Cardiac fibroblast (primary cell): Measurements from ENCODE around the gene RBMS3.
A peak's percentile ranks its signal among the peaks of the same experiment; 100 is the strongest.

Experiments used
- DNase-seq, 2 donors: peaks; one replicate each; pipeline versions ENCODE4 v3.0.0 to v3.0.0-alpha.2; 2010; ENCODE audit warnings: low read depth in 2 of 2
- H3K4me3 ChIP-seq, 2 donors: replicated peaks in 1 of 2; 1 replicate in 1 of 2; 2 replicates in 1 of 2; pipeline ENCODE4 v1.5.1; 2011; ENCODE audit warnings: low read depth in 2 of 2, low read length in 2 of 2, mild to moderate bottlenecking in 2 of 2, moderate library complexity in 1 of 2
- TF ChIP-seq, protein P1 (sequence below): IDR thresholded peaks from one replicate; pipeline ENCODE4 v1.5.1; 2011; ENCODE audit warnings: low read depth, mild to moderate bottlenecking, low read length, inconsistent platforms

The RBMS3 gene

DNA sequence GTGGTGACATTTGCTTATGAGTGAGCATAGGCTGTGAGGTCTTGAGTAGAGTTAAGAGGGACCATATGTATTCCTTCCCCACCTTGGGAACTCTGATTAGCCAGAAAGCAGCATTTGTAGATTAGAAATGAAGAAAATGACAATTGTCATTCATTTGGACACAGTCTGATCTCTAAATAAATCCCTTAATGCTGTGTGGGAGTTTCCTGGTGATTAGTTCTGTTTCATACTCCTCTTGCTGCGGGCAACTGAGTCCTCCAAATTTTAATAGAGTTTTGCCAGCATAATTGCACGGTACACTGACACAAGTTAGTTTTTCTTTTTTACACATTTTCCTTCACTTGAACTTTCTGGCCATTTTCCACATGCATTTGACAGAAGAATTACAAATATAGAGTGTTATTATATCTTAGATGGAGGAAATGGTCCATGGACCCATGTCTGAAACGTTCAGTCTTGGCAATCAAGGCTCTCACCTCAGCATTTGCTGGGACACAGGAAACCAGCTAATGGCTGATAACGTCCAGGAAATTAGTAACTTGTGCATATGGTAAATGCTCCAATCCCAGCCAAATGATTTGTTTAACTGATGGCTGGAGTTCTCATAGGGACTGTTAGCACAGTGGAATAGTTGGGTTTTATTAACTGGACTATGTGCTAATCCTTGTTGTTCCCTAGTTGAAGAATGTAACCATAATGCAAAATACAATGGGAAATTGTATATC, 321.2 kb downstream of the RBMS3 start:
- peak; percentile 14 to 78 for DNase-seq
- TF ChIP-seq, protein P1, sequence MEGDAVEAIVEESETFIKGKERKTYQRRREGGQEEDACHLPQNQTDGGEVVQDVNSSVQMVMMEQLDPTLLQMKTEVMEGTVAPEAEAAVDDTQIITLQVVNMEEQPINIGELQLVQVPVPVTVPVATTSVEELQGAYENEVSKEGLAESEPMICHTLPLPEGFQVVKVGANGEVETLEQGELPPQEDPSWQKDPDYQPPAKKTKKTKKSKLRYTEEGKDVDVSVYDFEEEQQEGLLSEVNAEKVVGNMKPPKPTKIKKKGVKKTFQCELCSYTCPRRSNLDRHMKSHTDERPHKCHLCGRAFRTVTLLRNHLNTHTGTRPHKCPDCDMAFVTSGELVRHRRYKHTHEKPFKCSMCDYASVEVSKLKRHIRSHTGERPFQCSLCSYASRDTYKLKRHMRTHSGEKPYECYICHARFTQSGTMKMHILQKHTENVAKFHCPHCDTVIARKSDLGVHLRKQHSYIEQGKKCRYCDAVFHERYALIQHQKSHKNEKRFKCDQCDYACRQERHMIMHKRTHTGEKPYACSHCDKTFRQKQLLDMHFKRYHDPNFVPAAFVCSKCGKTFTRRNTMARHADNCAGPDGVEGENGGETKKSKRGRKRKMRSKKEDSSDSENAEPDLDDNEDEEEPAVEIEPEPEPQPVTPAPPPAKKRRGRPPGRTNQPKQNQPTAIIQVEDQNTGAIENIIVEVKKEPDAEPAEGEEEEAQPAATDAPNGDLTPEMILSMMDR = no peak
- H3K4me3 ChIP-seq = no peak overlapping the region

DNA sequence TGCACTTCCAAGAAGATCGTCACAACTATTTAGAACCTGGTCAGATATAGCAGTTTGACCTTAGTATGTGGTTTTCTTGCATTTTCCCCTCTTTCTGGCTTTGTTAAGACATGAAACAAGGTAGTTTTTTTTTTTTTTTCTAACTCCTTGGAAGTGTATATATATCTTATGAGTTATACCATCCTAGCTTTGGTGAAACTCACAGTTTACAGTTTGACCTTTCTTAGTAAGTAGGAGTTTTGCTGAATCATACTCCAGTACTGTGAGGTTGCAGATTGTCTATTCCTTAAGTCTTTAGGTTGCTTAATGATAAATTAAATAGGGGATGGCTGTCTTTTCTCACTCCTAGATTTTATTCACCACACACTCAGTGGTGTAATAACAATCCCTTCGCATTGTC, 325.0 kb downstream of the RBMS3 start:
- DNase-seq = peak; percentile 75 to 79
- TF ChIP-seq, protein P1 = no peak
- no peak overlapping the region for H3K4me3 ChIP-seq

DNA sequence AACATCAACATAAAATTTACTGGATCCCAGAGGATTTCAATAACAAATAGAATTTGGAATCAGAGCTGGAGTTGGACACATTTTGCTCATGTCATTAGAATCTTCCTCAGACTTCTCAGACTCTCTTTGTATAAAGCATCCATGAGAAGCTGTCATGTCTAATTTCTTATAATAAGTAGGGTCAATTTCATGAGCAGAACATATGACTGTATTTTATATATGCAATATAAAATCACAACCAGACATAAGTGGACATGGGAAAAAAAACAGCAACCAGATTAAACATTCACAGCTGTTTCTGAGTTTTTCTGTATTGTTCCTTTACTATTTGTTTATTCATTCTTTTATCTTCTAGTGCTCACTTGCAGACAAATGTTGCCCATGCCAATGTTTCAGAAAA, 325.5 kb downstream of the RBMS3 start:
- TF ChIP-seq, protein P1 = no peak

DNA sequence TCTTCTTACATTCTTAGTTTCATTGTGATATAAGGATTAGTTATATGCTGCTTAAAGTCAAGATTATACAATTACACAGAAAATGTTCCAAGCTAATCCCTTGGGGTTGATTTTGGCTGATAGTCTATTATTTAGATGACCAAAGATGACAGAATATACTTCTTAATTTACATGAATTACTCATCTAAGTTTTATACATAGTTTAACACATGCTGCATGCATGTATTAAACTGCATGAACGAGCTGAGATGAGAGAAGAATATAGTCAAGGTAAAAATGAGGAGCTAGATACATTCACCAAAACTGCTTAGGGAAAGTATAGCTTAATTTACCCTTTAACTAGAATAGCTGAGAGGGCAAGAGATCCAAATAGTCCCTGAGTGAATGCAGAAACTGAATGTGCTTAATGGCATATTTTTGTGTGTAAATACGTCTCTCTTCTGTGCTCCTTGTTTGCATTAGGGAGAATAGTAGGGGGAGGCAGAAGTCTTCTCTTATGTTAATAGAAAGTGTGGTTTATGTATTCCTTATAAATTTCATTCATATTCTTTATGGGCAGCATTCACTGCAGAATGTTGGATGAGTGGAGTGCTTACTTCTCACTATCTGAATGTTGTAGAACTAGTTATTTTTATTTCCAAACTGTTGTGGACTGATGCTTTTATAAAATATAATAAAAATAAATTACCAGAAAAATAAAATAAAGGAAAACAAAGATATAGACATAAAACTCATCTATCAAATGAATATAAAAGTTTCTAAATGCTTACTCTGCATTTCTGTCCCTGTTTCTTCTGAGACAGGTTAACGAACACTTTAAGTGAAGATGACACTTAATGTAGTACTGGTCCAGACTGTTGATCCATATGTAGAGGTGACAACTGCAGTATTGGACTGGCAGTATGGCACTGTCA, 327.8 kb downstream of the RBMS3 start:
- DNase-seq = no peak
- H3K4me3 ChIP-seq = no peak overlapping the region
- TF ChIP-seq, protein P1 = no peak

More for the DNA sequence above, 325.5 kb downstream of the RBMS3 start:
- no peak overlapping the region for H3K4me3 ChIP-seq
- DNase-seq = no peak

DNA sequence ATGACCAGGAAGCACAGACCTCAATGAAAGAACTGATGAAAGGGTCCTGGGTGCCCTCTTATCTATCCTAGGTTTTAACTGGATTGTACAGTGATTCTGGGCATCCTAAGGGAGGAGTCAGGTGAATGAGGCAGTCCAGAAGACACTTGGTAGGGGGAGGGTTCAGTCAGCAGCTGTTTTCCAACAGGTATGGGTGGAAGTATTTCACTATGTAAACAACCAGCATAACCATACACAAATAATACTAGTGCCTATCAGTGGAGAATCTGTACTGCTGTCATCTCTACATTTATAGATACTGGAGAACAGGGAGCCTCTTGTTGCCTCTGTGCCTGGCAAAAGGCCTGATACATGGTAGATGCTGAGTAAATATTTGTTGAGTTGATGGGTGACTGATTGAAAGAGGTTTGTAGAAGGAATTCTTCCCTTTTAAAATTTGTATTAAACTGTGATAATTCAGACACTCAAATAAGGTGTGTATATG, 328.5 kb downstream of the RBMS3 start:
- H3K4me3 ChIP-seq = no peak overlapping the region
- TF ChIP-seq, protein P1 = no peak
- DNase-seq = no peak

DNA sequence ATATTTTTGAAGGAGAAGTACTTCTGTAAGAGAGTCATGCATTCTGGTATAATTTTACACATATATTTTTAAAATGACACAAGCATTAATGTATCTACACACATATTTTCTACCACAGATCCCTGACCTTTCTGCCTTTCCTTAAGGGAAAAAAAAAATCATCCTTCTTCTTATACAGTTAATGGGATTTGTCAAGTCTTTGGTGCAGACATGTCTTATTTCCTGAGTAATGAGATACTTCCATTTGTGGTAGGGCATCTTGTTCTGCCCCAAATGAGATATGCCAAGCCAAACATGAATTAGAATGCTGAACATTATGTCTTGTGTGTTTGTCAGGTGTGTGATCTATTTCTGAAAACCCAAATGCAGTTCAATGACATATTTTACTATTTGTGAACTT, 329.9 kb downstream of the RBMS3 start:
- DNase-seq = no peak
- TF ChIP-seq, protein P1 = no peak
- no peak overlapping the region for H3K4me3 ChIP-seq
